ENCODE measurements around the gene SPON1. TPM values are rescaled to one million over a fixed set of nuclear protein-coding genes. Genes with fewer than 3 reads are reported as not detected.
A peak's percentile ranks its signal among the peaks of the same experiment; 100 is the strongest.
"Not testable (repeated sequence)": the region's sequence is repeated elsewhere in the genome, so short reads cannot be mapped to it uniquely, and the experiment has no call there.

Gene SPON1
- polyA plus RNA-seq, 4 donors: 73.8 to 93.4 (median 89.9) TPM

GRCh38 chr11:14230407-14230806 is 267.9 kb downstream of the SPON1 start:
- DNase-seq (ENCODE audit: low read depth in 4 of 4, low spot score in 3 of 4): no peak

- no peak for DNase-seq (ENCODE audit: low read depth in 4 of 4, low spot score in 3 of 4)
These were observed 270.1 kb downstream of the SPON1 start for GRCh38 chr11:14232652-14233051.

- no peak for DNase-seq (ENCODE audit: low read depth in 4 of 4, low spot score in 3 of 4)
These were observed 271.9 kb downstream of the SPON1 start for GRCh38 chr11:14234446-14234845.

- DNase-seq (ENCODE audit: low read depth in 4 of 4, low spot score in 3 of 4): no peak
These were observed 273.2 kb downstream of the SPON1 start for GRCh38 chr11:14235701-14236100.

GRCh38 chr11:14237444-14237961 is 275.0 kb downstream of the SPON1 start:
- no peak for DNase-seq (ENCODE audit: low read depth in 4 of 4, low spot score in 3 of 4)

- DNase-seq (ENCODE audit: low read depth in 4 of 4, low spot score in 3 of 4): no peak
These were observed 277.7 kb downstream of the SPON1 start for GRCh38 chr11:14240221-14240620.

GRCh38 chr11:14240951-14241350 is 278.4 kb downstream of the SPON1 start:
- no peak for DNase-seq (ENCODE audit: low read depth in 4 of 4, low spot score in 3 of 4)

- no peak for DNase-seq (ENCODE audit: low read depth in 4 of 4, low spot score in 3 of 4)
These were observed 279.7 kb downstream of the SPON1 start for GRCh38 chr11:14242187-14242586.

- DNase-seq (ENCODE audit: low read depth in 4 of 4, low spot score in 3 of 4): no peak
These were observed 280.2 kb downstream of the SPON1 start for GRCh38 chr11:14242733-14243132.

- no peak for DNase-seq (ENCODE audit: low read depth in 4 of 4, low spot score in 3 of 4)
These were observed 282.4 kb downstream of the SPON1 start for GRCh38 chr11:14244926-14245325.

GRCh38 chr11:14245444-14245843 is 282.9 kb downstream of the SPON1 start:
- no peak for DNase-seq (ENCODE audit: low read depth in 4 of 4, low spot score in 3 of 4)

- peak in 2 of 4 donors; percentile 7 to 14 for DNase-seq (ENCODE audit: low read depth in 4 of 4, low spot score in 3 of 4)
These were observed 286.1 kb downstream of the SPON1 start for GRCh38 chr11:14248580-14248981.

- DNase-seq (ENCODE audit: low read depth in 4 of 4, low spot score in 3 of 4): peak; percentile 43 to 63 (median 51)
These were observed 286.8 kb downstream of the SPON1 start for GRCh38 chr11:14249121-14249963.

- no peak for DNase-seq (ENCODE audit: low read depth in 4 of 4, low spot score in 3 of 4)
These were observed 289.2 kb downstream of the SPON1 start for GRCh38 chr11:14251754-14252153.

- not testable (repeated sequence) for DNase-seq (ENCODE audit: low read depth in 4 of 4, low spot score in 3 of 4)
These were observed 290.0 kb downstream of the SPON1 start for GRCh38 chr11:14252501-14252900.

GRCh38 chr11:14253421-14253820 is 290.9 kb downstream of the SPON1 start:
- no peak for DNase-seq (ENCODE audit: low read depth in 4 of 4, low spot score in 3 of 4)

GRCh38 chr11:14253840-14254239 is 291.3 kb downstream of the SPON1 start:
- DNase-seq (ENCODE audit: low read depth in 4 of 4, low spot score in 3 of 4): no peak

- no peak for DNase-seq (ENCODE audit: low read depth in 4 of 4, low spot score in 3 of 4)
These were observed 292.2 kb downstream of the SPON1 start for GRCh38 chr11:14254533-14255237.

- no peak for DNase-seq (ENCODE audit: low read depth in 4 of 4, low spot score in 3 of 4)
These were observed 292.7 kb downstream of the SPON1 start for GRCh38 chr11:14255238-14255534.

GRCh38 chr11:14258221-14258935 is 295.9 kb downstream of the SPON1 start:
- no peak for DNase-seq (ENCODE audit: low read depth in 4 of 4, low spot score in 3 of 4)

GRCh38 chr11:14259186-14259784 is 296.8 kb downstream of the SPON1 start:
- no peak for DNase-seq (ENCODE audit: low read depth in 4 of 4, low spot score in 3 of 4)
